HFF-Myc (cell line): ENCODE results near the gene RAP1GAP2.
"Not testable (repeated sequence)": the region's sequence is repeated elsewhere in the genome, so short reads cannot be mapped to it uniquely, and the experiment has no call there.

ENCODE experiments used
- DNase-seq: peaks from one replicate; pipeline ENCODE4 v3.0.0-alpha.2; 2011; ENCODE audit warnings: low read depth; ENCODE audit errors: extremely low read depth
- H3K4me3 ChIP-seq: replicated peaks from 2 replicates; pipeline ENCODE4 v1.5.1; 2011; ENCODE audit warnings: low read depth, mild to moderate bottlenecking, control low read depth, low read length
- TF ChIP-seq, protein P1 (sequence below): IDR thresholded peaks from 2 replicates; pipeline ENCODE4 v1.5.1; 2012; ENCODE audit warnings: mild to moderate bottlenecking, low read depth, low read length, control low read depth; ENCODE audit errors: missing control alignments

Gene RAP1GAP2

DNA sequence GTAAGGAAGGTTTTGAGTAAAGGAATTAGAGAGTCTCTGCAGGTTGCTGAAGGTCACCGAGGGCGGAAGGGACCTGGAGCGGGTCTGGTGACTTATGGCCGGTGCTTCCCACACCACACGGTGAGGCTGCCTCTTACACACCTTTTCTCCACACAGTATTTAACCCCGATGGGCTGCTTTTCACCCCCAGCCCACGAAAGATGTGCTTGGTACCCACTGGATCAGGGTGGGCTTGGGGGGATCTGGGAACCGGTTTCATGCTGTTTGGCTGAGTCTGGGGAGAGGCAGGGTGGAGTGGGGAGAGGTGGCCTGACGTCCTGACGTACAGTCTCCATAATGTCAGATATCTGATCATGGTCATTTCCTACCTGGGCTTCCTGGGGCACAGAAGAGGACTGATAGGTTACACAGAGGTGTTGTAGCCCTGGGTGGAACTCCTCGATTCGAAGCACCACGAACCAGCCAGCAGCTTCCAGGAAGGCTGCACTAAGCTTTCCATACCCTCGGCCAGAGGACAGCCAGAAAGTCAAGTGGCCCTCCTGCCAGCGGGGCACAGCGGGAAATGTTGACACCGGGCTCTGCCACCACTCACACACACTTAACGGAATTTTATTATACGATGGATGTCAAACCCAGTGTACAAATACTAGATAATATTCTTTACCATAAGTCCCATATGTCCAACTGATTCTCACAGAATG is 233.1 kb downstream of the RAP1GAP2 start:
- H3K4me3 ChIP-seq: no peak overlapping the region
- TF ChIP-seq, protein P1, sequence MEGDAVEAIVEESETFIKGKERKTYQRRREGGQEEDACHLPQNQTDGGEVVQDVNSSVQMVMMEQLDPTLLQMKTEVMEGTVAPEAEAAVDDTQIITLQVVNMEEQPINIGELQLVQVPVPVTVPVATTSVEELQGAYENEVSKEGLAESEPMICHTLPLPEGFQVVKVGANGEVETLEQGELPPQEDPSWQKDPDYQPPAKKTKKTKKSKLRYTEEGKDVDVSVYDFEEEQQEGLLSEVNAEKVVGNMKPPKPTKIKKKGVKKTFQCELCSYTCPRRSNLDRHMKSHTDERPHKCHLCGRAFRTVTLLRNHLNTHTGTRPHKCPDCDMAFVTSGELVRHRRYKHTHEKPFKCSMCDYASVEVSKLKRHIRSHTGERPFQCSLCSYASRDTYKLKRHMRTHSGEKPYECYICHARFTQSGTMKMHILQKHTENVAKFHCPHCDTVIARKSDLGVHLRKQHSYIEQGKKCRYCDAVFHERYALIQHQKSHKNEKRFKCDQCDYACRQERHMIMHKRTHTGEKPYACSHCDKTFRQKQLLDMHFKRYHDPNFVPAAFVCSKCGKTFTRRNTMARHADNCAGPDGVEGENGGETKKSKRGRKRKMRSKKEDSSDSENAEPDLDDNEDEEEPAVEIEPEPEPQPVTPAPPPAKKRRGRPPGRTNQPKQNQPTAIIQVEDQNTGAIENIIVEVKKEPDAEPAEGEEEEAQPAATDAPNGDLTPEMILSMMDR: no peak
- no peak for DNase-seq

GRCh38 chr17:3030096-3030495 is 233.9 kb downstream of the RAP1GAP2 start:
- TF ChIP-seq, protein P1: no peak
- DNase-seq: peak; percentile 29
- H3K4me3 ChIP-seq: no peak overlapping the region

- not testable (repeated sequence) for H3K4me3 ChIP-seq, DNase-seq
Observed at GRCh38 chr17:3030852-3031470, 234.7 kb downstream of the RAP1GAP2 start.

DNA sequence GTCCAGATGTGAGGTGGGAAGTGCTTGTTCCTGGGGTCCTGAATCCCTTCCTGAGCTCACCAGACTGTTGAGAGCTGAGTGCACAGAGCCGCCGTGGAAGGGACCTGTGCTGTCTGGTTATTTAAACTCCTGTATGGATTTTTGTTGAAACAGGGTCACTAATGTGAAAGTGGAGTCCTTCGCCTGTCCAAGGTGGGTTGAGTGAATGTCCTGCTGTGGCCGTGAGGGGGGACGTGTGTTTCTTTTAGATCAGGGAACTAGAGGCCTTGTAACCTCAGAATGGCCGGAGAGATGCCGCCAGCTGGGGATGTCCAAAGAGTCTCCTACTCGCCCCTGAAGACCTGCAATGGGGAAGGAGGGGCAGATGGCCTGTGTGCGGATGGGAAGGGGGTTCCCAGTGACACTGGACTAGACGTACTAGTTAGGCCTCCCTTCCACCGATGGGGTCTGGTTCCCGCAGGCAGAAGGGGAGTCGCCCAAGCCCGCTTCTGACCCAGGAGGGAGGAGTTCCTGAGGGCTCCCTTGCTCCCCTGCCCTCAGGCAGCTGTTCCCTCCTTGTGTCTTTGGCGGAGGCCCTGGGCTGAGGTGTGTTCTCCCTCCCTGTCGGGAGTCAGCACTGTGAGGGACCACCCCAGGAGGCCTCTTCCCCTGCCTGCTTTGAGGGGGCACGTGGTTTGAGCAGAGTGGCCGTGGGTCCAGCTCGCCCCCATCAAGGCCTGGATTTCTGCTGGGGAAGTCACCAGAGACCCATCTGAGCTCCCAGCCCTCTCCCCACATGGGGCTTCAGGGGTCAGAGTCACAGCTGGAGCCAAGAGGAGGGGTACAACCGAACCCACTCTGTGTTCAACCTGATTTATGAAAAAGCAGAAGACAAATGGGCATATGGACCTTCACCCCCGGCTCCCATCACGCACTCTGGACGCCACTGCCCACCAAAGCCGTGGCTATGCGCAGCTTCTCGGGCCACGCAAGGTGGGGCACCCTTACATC is 236.3 kb downstream of the RAP1GAP2 start:
- H3K4me3 ChIP-seq: no peak overlapping the region
- TF ChIP-seq, protein P1: no peak
- DNase-seq: no peak

- TF ChIP-seq, protein P1: no peak
- H3K4me3 ChIP-seq: no peak overlapping the region
- DNase-seq: no peak
Observed at GRCh38 chr17:3033248-3033640, 237.0 kb downstream of the RAP1GAP2 start.

GRCh38 chr17:3033741-3034577 is 237.7 kb downstream of the RAP1GAP2 start:
- no peak for DNase-seq
- no peak overlapping the region for H3K4me3 ChIP-seq
- TF ChIP-seq, protein P1: no peak
